Stromal cell of bone marrow (primary cell): ENCODE measurements around the gene CDC42EP2.

Experiments
- DNase-seq: peaks from one replicate; pipeline ENCODE4 v3.0.0-alpha.2; 2012; ENCODE audit warnings: low read depth

CDC42EP2 gene

GRCh38 chr11:65314501-65315203 is at the start of gene CDC42EP2:
Gene CDC42EP2 (plus strand): TSS chr11:65314866. CDS start chr11:65320899, 6,033 bp downstream.
- DNase-seq, result peak; percentile 67

- DNase-seq, result no peak
These were observed 48.5 kb upstream of the CDC42EP2 start for GRCh38 chr11:65266210-65266609.

GRCh38 chr11:65274735-65275682 is 39.7 kb upstream of the CDC42EP2 start:
- DNase-seq, result peak; percentile 85

- no peak for DNase-seq
These were observed 38.8 kb upstream of the CDC42EP2 start for GRCh38 chr11:65275906-65276305.

GRCh38 chr11:65277631-65278277 is 36.9 kb upstream of the CDC42EP2 start:
- DNase-seq, result no peak

- no peak for DNase-seq
These were observed 36.3 kb upstream of the CDC42EP2 start for GRCh38 chr11:65278356-65278755.

- no peak for DNase-seq
These were observed 35.4 kb upstream of the CDC42EP2 start for GRCh38 chr11:65279279-65279678.

GRCh38 chr11:65279741-65280440 is 34.8 kb upstream of the CDC42EP2 start:
- DNase-seq, result peak; percentile 74

- no peak for DNase-seq
These were observed 34.0 kb upstream of the CDC42EP2 start for GRCh38 chr11:65280646-65281045.

- DNase-seq, result no peak
These were observed 28.0 kb upstream of the CDC42EP2 start for GRCh38 chr11:65286686-65287085.

- DNase-seq, result no peak
These were observed 27.1 kb upstream of the CDC42EP2 start for GRCh38 chr11:65287601-65288000.

GRCh38 chr11:65288706-65289536 is 25.7 kb upstream of the CDC42EP2 start:
- no peak for DNase-seq

- peak; percentile 100 for DNase-seq
These were observed 24.1 kb upstream of the CDC42EP2 start for GRCh38 chr11:65290448-65291165.

- no peak for DNase-seq
These were observed 23.1 kb upstream of the CDC42EP2 start for GRCh38 chr11:65291613-65292012.

GRCh38 chr11:65292890-65293289 is 21.8 kb upstream of the CDC42EP2 start:
- DNase-seq, result no peak

GRCh38 chr11:65293909-65294381 is 20.7 kb upstream of the CDC42EP2 start:
- no peak for DNase-seq

- DNase-seq, result no peak
These were observed 19.7 kb upstream of the CDC42EP2 start for GRCh38 chr11:65295001-65295400.

GRCh38 chr11:65295571-65296341 is 18.9 kb upstream of the CDC42EP2 start:
- DNase-seq, result no peak

GRCh38 chr11:65297026-65297672 is 17.5 kb upstream of the CDC42EP2 start:
- DNase-seq, result no peak
